HG02763 (cell line): ENCODE data around the gene PACSIN2.
"Not testable (repeated sequence)": the region's sequence is repeated elsewhere in the genome, so short reads cannot be mapped to it uniquely, and the experiment has no call there.

Experiments used
- ATAC-seq: cut with Tn5 transposase; IDR thresholded peaks from one replicate; pipeline ENCODE4 v1.9.1; 2021; ENCODE audit warnings: mild to moderate bottlenecking, moderate library complexity; ENCODE audit not compliant: unreplicated experiment

The PACSIN2 gene

DNA sequence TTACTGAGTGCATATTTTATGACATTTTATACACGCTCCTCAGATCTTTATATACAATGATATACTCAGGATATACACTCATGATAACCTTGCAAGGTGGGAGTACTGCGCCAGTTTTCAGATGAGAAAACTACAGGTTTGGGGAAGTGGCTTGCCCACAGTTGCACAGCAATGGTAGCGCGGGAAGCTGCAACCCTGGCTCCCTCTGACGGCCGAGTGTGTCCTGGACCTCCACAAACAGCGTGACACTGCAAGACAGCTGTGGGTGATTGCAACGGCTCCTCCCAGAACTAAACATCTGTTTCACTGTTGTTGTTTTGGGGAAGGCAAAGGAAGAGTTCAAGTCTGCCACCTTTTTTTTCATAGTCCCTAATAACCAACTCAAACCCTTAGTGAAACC is 47.0 kb downstream of the PACSIN2 start:
- no peak for ATAC-seq

DNA sequence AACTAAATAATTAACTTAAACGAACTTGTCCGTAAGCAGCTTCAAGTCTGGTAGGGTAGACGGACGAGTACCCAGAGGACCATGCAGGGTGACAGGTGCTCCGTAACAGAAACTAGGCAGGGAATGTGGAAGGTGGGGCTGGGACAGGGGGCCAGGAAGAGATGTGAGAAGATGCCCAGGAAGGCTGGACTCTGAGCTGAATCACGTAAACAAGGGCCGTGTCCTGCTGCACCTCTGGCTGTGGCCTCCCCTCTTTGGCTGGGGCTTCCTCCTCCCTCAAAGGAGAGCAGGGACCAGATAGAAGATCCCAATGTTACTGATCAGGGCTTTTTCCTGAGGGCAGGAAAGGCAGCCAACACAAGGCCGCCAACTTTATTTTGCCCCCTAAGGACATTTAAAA is 47.9 kb downstream of the PACSIN2 start:
- no peak for ATAC-seq

DNA sequence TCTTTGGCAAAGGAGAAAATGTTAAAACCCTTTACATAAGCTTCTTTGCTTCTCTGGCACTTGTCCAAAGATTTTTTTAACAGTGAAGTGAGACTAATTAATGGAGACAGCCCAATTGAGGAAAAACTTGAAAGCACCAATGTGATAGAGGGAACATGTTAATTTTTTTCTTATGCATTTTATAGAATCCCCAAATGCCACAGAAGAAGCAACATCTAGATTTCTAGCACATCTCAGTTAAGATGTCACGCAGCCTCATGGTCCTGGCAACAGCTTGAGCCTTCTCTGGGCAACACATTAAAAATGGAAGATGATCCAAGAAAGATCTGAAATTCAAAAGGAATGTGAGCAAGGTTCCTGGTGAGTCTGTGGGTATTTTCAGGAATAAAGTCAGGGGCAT is 48.5 kb downstream of the PACSIN2 start:
- no peak for ATAC-seq

DNA sequence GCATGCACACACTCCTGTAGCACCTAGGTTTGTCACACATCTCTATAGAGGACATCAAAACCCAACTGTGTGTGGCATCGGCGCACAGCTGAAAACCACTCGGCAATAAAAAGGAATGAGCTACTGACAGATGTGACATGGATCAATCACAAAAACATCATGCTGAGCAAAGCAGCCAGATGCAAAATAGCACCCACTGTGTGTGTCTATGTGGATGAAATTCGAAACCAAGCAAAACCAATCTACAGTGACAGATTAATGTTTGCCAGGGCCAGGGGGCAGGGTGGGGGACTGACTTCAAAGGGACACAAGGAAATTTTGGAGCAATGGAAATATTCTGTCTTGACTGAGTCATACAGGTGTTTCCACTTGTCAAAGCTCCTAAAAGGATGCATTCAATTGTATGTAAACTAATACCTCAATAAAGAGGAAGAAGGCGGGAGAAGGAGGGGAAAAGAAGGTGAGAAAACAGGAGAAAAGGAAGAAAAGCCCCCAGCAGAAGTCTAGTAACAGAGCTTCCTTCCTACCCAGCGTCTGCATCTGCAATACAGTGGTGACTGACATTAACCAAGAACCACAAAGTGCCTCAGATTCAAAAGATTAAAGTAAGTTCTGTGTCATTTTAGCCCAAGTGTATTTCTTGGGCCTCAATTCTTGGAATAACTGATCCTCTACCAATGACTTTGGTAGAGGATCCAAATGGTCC is 49.8 kb downstream of the PACSIN2 start:
- peak; percentile 49 for ATAC-seq

DNA sequence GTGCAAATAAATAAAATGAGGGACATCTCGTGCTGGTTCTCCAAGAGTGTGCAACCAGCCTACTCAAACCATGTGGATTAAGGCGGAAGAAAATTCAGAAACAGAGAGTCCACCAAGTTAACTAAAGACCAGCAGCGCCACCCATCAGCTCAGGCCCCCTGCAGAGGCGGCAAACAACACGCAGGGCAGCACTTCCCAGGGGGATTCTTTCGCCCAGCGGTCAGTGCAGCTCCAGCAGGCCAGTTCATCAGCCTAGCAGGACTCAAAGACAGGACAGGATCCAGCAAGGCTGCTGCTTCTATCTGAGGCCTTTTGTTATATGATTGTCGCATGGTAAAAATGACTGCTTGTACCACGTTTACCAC is 51.7 kb downstream of the PACSIN2 start:
- ATAC-seq = no peak

DNA sequence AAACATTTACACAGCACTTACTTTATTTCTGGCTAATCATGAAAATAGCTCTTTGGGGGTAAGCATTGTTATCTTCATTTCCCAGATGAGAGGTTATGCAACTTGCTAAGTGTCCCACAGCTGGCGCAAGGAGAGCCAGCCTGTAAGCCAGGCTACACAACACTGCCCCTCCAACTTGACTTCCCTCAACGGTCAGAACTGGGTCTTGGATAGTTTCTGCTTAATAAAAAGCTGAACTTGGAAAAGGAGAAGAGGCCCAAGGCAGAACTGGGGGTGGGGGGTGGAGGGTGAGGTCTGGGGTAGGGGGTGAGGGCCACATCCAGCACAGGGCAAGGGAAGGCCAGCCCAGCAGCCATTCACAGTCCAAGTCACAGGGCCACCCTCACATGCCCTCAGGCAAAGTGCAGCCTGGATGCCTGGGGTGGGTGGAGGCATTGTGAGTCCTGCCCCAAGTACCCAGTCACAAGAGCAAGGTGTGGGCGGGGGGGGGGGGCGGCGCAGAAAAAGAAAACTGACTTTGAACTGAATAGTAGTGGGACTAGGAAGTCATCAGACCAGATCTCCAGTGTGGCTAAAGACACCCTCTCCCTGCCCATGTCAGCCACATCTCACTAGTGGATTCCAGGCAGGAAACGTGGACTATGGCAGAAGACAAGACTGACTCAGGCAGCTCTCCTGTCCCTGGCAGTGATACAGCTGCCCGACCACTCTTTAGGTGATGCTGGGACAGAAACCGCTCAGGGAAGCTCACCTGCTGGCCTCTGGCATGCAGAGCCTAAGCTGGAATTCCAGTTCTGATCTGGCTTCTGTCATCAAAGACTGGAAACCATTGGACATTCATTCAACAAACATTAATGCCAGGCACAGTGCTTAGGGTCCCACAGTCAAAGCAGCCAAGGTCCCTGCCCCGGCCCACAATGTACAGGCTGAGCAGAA is 52.4 kb downstream of the PACSIN2 start:
- ATAC-seq = no peak

DNA sequence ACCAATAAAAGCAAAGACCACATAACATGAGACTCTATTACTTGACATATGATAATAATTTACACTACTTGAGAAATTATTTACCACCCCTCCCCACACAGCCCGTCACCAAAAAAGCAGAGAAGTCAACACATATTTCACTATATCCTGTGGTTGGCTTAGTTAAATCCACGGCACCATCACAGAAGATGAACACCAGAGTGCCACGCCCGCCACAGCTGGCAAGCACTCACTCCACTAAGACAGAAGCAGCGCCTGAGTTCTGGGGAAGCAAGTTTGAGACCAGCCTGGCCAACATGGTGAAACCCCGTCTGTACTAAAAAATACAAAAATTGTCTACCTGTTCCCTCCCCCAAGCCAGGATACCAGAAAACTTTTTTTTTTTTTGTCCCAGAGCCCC is 53.1 kb downstream of the PACSIN2 start:
- no peak for ATAC-seq

DNA sequence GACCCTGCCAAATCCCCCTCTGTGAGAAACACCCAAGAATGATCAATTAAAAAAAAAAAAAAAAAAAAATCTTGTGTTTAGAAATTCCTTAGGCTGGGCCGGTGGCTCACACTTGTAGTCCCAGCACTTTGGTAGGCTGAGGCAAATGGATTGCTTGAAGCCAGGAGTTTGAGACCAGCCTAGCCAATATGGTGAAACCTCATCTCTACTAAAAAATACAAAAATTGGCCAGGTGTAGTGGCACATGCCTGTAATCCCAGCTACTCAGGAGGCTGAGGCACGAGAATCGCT is 53.6 kb downstream of the PACSIN2 start:
- not testable (repeated sequence) for ATAC-seq

DNA sequence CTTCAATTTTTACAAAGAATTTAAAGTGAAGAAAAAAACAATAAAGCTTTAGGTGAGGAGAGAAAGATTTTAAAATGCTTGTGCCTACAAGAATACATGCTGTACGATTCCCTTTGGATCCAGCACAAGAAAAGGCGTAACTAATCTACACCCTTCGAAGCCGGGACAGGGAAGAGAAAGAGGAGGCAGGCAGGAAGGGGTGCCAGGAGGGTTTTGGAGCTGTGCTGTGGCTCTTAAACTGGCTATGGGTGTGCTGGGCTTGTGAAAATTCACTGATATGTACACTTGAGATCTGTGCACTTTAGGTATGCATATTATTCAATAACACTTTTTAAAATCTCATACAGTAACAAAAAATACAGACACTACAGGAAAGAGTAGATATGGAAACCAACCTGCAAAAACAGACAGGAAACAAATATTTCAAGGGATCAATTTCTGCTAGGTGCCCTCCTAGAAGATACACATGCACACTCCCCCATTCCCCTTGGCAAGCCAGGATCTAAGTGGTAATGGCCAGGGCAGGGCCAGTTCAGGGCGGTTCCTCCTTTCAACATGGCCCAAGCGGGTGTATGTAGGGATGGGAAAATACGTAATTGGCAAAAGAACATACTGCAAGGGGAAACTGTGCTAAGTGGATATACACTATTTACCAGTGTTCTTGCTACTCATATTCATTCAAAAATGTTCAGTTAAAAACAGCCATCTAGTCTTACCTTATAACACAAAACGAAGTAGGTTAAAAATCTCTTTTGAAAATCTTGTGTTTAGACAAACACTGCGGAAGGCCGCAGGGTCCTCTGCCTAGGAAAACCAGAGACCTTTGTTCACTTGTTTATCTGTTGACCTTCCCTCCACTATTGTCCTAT is 54.2 kb downstream of the PACSIN2 start:
- ATAC-seq = no peak

DNA sequence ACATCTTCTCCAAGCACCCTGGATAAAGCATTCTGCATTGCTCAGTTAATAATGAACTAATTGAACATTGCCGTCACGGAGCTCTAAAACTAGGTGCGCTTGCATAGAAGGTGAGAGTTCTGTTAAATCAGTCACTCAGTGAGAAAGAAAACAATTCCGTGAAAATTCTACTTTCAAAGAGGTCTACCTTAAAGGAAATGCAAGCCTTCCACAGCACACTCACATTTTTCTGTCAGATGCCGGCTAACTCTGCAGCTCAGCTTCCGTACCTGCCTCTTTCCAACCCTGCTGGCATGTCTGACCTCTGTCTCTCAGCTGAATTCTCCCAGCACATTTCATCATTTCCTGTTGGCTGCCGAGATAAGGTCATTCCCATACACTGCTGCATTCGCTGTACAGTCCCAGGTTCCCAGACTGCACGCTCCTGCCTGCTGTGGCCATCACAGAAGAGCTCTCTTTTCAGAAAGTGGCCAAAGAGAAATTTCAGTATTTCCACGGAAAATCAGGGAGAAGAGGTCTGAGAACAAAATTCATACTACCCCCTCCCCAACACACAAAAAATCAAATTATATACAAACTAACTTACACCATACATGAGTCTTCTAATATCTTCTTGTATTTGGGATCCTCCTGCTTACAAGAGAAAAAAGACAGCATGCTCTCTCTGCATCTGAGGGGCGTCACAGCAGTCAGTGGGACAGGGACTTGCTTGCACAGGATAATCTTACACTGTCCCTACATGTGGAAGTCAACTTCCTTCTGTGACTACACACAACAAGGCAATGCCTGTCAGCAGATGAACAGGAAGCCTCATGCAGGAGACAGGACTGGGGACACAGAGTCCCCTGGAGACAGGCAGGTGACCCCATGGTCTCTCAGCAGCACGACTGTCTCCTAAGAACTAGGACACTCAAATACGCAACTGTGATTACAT is 55.1 kb downstream of the PACSIN2 start:
- ATAC-seq = no peak

DNA sequence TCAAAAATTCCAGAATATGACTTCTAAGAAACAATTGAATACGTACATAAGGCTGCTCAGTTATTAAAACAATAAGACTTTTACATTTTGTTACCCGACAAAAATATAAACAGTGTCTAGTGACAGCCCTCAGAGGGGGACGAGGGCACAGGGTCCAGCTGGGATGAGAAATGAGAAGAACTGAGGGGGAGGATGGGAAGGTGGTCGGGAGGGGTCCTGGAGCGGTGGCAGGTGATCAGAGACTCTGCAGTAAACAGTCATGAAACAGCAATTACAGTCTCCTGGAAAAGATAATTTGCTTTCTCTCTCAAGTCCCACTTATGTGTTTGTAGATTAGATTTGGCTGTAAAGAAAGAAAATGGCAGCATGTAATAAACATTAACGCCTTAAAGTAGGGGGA is 56.0 kb downstream of the PACSIN2 start:
- no peak for ATAC-seq

DNA sequence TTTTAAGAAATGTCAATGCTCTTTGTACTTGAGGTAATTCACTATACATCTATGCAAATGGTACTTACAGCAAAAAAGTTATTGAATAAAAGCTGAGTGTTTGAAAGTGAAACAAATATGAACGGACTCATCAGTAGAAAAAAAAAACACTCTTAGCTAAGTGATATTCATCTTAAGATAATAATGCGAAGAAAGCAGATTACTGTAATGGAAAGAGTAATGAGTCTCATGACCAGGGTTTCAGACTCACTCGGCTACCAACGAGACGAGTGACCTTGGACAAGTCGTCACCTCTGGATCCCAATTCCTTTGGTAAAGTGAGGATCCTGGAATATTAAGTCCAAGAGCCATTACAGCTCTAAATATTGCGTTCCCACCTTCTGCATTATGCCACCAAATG is 57.0 kb downstream of the PACSIN2 start:
- ATAC-seq = no peak

DNA sequence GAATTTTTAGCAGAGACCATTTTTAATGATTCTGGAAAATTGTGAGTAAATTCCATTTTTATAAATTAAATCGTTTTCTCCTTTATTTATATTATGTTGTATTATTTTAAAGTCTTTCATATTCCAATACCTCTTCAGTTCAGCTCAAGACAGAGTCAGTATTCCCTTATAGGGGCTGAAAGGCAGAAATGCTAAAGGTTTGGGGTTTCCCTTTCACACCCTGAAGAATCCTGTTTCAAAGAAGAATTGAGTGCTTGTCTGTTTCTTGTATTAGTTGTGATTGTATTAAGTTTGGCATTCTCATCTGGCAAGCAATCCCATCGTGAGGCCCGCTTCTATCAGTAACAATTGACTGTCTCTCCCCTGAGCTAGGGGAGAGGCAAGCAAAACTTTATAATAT is 57.4 kb downstream of the PACSIN2 start:
- ATAC-seq = no peak

DNA sequence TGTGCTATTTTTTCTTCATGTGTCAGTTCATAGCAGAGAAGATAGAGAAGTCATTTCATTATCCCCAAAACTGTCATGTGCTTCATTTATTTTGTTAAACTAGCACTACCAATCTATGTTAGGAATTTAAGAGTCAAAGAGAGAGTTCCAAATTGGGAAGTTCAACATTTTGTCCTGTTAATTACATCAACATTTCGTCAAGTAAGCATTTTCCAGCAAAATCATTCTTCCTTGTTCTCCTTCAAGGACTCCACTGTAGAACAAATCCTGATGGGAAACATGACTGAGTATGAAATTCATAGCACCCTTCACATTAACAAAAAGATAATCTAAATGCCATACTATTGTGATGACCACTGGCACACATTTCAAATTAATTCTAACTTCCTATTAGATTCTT is 59.1 kb downstream of the PACSIN2 start:
- no peak for ATAC-seq

DNA sequence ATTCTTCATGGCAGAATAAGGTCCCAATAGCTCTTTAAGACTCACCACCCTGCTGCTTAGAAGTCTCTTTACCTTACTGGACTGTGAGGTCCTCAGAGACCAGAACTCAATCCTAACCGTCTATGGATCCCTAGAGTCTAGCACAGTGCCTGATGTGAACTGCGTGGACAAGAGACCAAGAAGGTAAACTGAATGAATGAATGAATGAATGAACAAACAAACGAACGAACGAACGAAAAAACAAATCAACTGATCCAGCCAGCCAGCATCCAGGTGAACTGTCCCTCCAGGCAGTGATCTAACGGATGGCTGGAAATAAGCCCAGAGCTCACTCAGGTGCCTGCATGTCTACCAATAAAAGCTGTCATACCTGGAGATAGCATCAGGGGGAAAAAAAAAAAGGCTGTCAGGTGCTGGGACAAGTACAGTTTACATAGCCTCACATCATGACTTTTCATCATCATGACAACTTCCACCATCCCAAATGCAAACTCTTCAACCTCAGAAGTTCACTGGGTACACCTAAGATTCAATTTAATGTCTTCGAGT is 59.8 kb downstream of the PACSIN2 start:
- ATAC-seq = no peak

DNA sequence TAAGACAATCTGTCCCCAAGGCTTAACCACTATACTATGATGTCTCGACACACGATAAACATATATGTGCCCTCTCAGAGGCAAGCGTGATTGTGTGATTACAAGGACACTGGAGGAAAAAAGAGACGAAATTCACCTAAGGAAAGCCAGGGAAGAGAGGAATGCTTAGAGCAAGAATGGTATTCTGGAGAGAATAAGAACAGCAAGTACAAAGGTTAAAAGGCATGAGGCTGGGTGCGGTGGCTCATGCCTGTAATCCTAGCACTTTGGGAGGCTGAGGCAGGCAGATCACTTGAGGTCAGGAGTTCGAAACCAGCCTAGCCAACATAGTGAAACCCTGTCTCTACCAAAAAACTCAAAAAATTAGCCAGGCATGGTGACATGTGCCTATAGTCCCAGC is 61.2 kb downstream of the PACSIN2 start:
- ATAC-seq = not testable (repeated sequence)

DNA sequence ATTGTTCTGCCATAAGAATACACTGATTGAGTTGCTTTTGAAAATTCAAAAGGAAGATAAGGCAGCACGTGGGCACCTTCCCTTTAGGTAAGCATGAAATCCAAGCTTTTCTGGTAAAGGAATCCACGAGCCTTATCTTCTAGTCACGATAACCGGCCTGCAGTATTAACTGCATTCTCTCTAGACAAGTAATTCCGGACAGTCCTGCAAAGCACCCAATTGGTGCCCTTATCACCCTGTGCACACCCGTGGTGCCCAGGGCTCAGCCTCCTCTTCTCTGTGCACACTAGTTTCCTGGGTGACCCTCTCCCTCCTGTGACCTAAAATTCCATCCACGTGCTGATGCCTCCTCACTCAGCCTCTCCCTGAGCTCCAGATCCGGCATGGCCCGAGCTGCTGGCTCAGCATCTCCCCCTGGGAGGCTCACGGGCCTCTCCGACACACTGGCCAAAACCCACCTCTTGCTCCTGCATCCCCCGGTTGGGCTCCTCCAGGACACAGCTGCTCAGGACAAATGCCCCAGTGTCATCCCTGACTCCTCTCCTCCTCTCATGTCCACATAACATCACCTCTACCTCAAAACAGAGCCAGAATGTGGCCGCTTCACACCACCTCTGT is 63.7 kb downstream of the PACSIN2 start:
- no peak for ATAC-seq

DNA sequence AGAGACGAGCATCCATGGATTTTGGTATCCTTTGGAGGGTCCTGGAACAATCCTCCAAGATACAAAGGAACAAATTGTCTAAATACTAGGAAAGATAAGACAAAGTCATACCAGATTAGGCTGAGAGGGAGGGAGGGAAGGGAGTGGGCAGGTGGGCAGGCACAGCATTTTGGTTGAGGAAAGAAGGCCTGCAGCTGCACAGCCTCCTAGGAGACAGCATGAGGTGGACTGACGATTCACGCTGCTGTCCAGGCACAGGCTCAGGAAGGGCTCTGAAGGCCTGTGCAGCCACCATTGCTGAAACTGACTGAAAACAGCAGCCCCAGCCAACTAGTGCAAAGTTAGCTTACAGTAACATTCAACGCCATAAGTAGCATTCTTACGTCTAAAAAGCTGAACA is 64.7 kb downstream of the PACSIN2 start:
- no peak for ATAC-seq

DNA sequence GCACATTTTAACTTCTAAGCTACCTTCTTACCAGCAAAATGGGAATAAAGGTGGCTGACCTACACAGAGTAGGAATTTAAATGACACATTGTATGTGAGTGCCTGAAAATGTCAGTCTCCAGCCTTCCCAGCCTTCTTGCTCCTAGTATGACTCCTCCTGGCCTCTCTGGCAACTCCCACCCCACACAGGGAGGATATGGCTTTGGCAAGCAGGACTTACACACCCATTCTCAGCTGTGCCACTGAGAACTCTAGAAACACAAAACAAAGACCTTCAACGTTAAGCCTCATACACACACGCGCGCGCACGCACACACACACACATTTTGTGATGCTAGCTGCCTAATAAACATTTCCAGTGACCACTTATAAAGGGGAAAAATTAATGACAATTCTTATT is 65.8 kb downstream of the PACSIN2 start:
- no peak for ATAC-seq

DNA sequence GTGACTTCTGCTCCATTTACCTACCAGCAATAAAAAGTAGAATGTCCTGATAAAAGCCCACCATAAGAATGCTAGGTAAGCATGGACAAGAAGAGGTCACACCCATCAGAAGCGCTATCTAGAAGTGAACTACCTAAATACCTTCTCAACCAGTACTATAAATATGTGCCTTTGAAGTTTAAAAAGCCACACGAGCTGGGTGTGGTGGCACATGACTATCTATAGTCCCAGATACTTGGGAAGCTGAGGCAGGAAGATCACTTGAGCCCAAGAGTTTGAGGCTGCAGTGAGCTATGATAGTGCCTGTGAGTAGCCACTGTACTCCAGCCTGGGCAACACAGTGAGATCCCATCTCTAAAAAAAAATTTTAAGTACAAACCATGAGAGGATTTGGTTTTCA is 66.7 kb downstream of the PACSIN2 start:
- no peak for ATAC-seq
